ENCODE results near the gene LIAS.

GRCh38 chr4:39452153-39452859 lies 6.5 kb upstream of the LIAS start:
- TF ChIP-seq, protein P1, sequence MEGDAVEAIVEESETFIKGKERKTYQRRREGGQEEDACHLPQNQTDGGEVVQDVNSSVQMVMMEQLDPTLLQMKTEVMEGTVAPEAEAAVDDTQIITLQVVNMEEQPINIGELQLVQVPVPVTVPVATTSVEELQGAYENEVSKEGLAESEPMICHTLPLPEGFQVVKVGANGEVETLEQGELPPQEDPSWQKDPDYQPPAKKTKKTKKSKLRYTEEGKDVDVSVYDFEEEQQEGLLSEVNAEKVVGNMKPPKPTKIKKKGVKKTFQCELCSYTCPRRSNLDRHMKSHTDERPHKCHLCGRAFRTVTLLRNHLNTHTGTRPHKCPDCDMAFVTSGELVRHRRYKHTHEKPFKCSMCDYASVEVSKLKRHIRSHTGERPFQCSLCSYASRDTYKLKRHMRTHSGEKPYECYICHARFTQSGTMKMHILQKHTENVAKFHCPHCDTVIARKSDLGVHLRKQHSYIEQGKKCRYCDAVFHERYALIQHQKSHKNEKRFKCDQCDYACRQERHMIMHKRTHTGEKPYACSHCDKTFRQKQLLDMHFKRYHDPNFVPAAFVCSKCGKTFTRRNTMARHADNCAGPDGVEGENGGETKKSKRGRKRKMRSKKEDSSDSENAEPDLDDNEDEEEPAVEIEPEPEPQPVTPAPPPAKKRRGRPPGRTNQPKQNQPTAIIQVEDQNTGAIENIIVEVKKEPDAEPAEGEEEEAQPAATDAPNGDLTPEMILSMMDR (IDR thresholded peaks at IDR 0.05) = no peak
- no peak for TF ChIP-seq POLR2A (IDR thresholded peaks at IDR 0.05)
